PC-9 (cell line): Measurements from ENCODE around the gene TBC1D14. TPM values are rescaled to one million over a fixed set of nuclear protein-coding genes. Genes with fewer than 3 reads are reported as not detected.

Source experiments
- BruUV-seq: library from RNA; stranded (reverse); fragments of 400-500 nt; replicated peaks from 2 replicates; lab custom pipeline; 2021; lab: Mats Ljungman, UMichigan
- CTCF ChIA-PET: fragments of 300-600 bp; sonication (Branson Sonifier 250); formaldehyde crosslinking; loops from one replicate; lab custom pipeline; 2022; ENCODE audit warnings: antibody characterized with exemption; lab: Charles Lee
- POLR2A ChIA-PET: fragments of 300-600 bp; sonication (Branson Sonifier 250); formaldehyde crosslinking; loops from one replicate; lab custom pipeline; 2022; ENCODE audit warnings: antibody characterized with exemption; ENCODE audit not compliant: unreplicated experiment; lab: Charles Lee
- DNase-seq, 2 experiments: peaks; one replicate each; pipeline versions ENCODE4 v3.0.0 to v3.0.0-alpha.2; 2015 to 2022; ENCODE audit warnings: mixed read lengths in 1 of 2
- H2AFZ ChIP-seq: fragments of 200-600 bp; sonication (generic); 2 replicates; pipeline ENCODE4 v1.8.1; 2017; ENCODE audit warnings: antibody characterized with exemption
- H3F3A ChIP-seq: fragments of 200-600 bp; sonication (generic); 2 replicates; pipeline ENCODE4 v1.8.1; 2017; ENCODE audit warnings: antibody characterized with exemption, mild to moderate bottlenecking, low read depth; ENCODE audit not compliant: insufficient read depth
- H3K27ac ChIP-seq: fragments of 200-600 bp; sonication (generic); 2 replicates; pipeline ENCODE4 v1.6.1; 2016; ENCODE audit warnings: mixed run types
- H3K27me3 ChIP-seq: fragments of 200-600 bp; sonication (generic); 2 replicates; pipeline ENCODE4 v1.6.1; 2016; ENCODE audit warnings: low read depth, mixed run types; ENCODE audit not compliant: insufficient read depth
- H3K36me3 ChIP-seq: fragments of 200-600 bp; sonication (generic); 2 replicates; pipeline ENCODE4 v1.6.1; 2016; ENCODE audit warnings: low read depth, mixed run types
- H3K4me1 ChIP-seq: fragments of 200-600 bp; sonication (generic); replicated peaks from 2 replicates; pipeline ENCODE4 v1.6.1; 2016; ENCODE audit warnings: mixed run types; ENCODE audit not compliant: insufficient read depth
- H3K4me2 ChIP-seq: fragments of 200-600 bp; sonication (generic); 2 replicates; pipeline ENCODE4 v1.6.1; 2017; ENCODE audit warnings: mixed run types
- H3K4me3 ChIP-seq: fragments of 200-600 bp; sonication (generic); 2 replicates; pipeline ENCODE4 v1.6.1; 2016; ENCODE audit warnings: mixed run types
- H3K79me2 ChIP-seq: fragments of 200-600 bp; sonication (generic); 2 replicates; pipeline ENCODE4 v1.6.1; 2017; ENCODE audit warnings: low read depth, mixed run types
- H3K9me2 ChIP-seq: fragments of 200-600 bp; sonication (generic); 2 replicates; pipeline ENCODE4 v1.8.1; 2017; ENCODE audit warnings: mild to moderate bottlenecking; ENCODE audit not compliant: insufficient read depth
- H3K9me3 ChIP-seq: fragments of 200-600 bp; sonication (generic); 2 replicates; pipeline ENCODE4 v1.8.1; 2016; ENCODE audit warnings: low read depth; ENCODE audit not compliant: insufficient read depth
- H4K20me1 ChIP-seq: fragments of 200-600 bp; sonication (generic); 2 replicates; pipeline ENCODE4 v1.8.1; 2017; ENCODE audit not compliant: insufficient read depth
- EZH2 ChIP-seq: fragments of 200-600 bp; sonication (generic); IDR thresholded peaks from 2 replicates; pipeline ENCODE4 v1.8.0; 2017; ENCODE audit warnings: antibody characterized with exemption, low read depth
- intact Hi-C: fragments of 100-400 bp; cut with micrococcal nuclease; formaldehyde crosslinking; loops from one replicate; pipeline ENCODE4 v1.10.0; 2022; ENCODE audit not compliant: unreplicated experiment
- total RNA-seq: library from RNA; stranded (reverse); gene quantifications from 2 replicates; pipeline ENCODE4 v1.2.3, GENCODE V29; 2021
- TF ChIP-seq, protein P1 (sequence below): fragments of 200-600 bp; sonication (generic); conservative IDR thresholded peaks from 2 replicates; pipeline ENCODE4 v1.6.1; 2017; ENCODE audit warnings: mixed run types, antibody characterized with exemption, mild to moderate bottlenecking, moderate library complexity

Gene TBC1D14
- total RNA-seq, 1 experiment from 2014 or later, result 46.2 TPM

DNA sequence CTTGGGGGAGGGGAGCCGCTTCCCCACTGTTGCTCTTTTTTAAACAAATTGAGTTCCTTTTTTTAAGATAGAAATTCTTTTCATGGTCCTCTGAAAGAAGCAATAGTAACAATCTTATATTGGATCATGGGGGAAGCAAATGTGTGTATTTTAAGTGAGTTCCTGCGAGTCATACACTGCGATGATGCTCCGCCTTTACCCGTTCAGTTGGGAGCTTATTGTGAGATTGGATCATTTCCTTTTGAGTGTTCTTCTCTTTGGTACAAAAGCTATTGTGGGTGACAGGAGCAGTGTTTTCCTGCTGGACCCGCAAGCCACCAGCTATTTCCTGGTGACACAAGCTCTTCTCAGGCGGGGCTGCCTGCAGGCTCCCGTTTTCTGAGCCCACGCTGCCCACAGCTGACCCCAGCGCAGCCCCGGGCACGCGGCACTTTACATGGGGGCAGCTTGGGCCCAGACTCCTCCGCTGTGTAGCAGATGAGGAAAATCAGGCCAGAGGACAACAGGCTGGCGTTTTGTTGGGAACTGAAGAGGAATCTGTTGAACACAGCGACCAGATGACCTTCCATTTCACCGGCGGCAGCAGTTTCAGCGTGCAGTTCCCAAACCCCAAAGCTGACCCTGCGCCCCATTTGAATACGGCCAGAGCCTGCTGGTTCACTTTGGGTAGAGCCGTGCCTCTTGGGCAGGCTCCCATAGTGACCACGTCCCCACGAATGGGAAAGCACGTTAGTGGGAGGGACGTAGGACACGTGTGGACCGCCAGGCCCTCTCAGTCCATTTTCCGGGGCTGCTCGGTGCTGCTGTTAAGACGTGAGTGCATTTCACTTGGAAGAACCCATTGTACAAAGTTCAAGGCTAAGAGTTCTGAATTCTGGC is 145.7 kb downstream of the TBC1D14 start:
- no peaks in the 10 kb centered on the region for H3K27me3 ChIP-seq
- intact Hi-C loops, result no loop called here
- H3K4me2 ChIP-seq, result no peak overlapping the region
- H3K4me3 ChIP-seq, result no peak overlapping the region
- POLR2A ChIA-PET, result interaction anchor here (0.6 to 0.7 kb wide), 2 partner anchors 8 to 284 kb away, joined by 6 to 7 read pairs; no protein-coding TSS in a partner anchor
- H3K27ac ChIP-seq, result no peak overlapping the region
- H3F3A ChIP-seq, result peaks cover 10% of the 10 kb centered on the region; the same call in 1 of the 2 replicates
- peaks cover 7% of the 10 kb centered on the region for H4K20me1 ChIP-seq
- CTCF ChIA-PET, result no interaction called here
- no peaks in the 10 kb centered on the region for H3K79me2 ChIP-seq
- no TSS peak for BruUV-seq
- H2AFZ ChIP-seq, result no peak overlapping the region
- no peaks in the 10 kb centered on the region for H3K36me3 ChIP-seq
- no peaks in the 10 kb centered on the region for H3K9me3 ChIP-seq
- no peaks in the 10 kb centered on the region for H3K4me1 ChIP-seq
- H3K9me2 ChIP-seq, result no peaks in the 10 kb centered on the region
- TF ChIP-seq, protein P1, sequence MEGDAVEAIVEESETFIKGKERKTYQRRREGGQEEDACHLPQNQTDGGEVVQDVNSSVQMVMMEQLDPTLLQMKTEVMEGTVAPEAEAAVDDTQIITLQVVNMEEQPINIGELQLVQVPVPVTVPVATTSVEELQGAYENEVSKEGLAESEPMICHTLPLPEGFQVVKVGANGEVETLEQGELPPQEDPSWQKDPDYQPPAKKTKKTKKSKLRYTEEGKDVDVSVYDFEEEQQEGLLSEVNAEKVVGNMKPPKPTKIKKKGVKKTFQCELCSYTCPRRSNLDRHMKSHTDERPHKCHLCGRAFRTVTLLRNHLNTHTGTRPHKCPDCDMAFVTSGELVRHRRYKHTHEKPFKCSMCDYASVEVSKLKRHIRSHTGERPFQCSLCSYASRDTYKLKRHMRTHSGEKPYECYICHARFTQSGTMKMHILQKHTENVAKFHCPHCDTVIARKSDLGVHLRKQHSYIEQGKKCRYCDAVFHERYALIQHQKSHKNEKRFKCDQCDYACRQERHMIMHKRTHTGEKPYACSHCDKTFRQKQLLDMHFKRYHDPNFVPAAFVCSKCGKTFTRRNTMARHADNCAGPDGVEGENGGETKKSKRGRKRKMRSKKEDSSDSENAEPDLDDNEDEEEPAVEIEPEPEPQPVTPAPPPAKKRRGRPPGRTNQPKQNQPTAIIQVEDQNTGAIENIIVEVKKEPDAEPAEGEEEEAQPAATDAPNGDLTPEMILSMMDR, result no peak
- no peak for TF ChIP-seq EZH2
- DNase-seq, result no peak

DNA sequence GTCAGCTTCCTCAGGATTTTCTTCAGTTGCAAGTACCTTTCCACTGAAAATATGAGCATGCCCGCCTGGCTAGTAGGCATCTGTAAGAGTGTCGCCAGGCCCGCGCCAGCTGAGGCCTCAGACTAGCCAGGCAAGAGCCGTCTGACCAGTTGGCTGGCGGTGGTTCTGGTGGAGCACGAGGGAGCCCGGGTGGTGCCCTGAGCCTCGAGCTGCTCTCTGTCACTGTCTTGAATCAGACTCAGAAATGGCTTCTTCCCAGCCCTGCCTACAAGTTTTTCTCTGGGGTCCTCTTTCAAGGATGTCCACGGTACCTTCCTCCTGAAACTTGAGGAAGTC is 146.3 kb downstream of the TBC1D14 start:
- Histone ChIP-seq H3F3A (peaks cover 12% of the 10 kb centered on the region; the same call in 1 of the 2 replicates), H3K4me1 (no peaks in the 10 kb centered on the region), H3K36me3 (no peaks in the 10 kb centered on the region), H4K20me1 (peaks cover 7% of the 10 kb centered on the region), H3K79me2 (no peaks in the 10 kb centered on the region), H3K4me3 (no peak overlapping the region), H3K9me3 (no peaks in the 10 kb centered on the region), H3K4me2 (no peak overlapping the region), H3K9me2 (no peaks in the 10 kb centered on the region), H3K27me3 (no peaks in the 10 kb centered on the region), H2AFZ (no peak overlapping the region), H3K27ac (no peak overlapping the region)
- intact Hi-C loops, result no loop called here
- CTCF ChIA-PET, result no interaction called here
- BruUV-seq, result no TSS peak
- POLR2A ChIA-PET, result no interaction called here
- TF ChIP-seq, protein P1, result no peak
- no peak for TF ChIP-seq EZH2
- no peak for DNase-seq

DNA sequence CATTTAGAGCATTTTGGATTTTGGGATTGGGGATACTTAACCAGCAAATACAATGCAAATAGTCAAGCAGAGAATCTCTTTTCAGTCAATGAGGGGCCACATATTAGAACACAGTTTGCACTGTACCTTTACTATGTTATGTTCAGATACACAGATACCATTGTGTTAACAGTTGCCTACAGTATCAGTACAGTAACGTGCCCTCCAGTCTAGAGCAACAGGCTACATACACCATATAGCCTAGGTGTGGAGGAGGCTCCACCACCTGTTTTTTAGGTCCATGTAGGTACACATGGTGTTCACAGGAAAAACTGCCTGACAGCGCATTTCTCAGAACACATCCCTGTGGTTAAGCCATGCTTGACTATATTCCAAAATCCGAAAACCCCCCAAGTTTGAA is 149.2 kb downstream of the TBC1D14 start:
- Histone ChIP-seq H4K20me1 (peaks cover 10% of the 10 kb centered on the region), H3K27ac (no peak overlapping the region), H2AFZ (no peak overlapping the region), H3K27me3 (no peaks in the 10 kb centered on the region), H3F3A (peaks cover 22% of the 10 kb centered on the region; the same call in 1 of the 2 replicates), H3K36me3 (peaks cover 5% of the 10 kb centered on the region; the same call in 1 of the 2 replicates), H3K4me1 (no peaks in the 10 kb centered on the region), H3K4me2 (no peak overlapping the region), H3K9me2 (no peaks in the 10 kb centered on the region), H3K79me2 (no peaks in the 10 kb centered on the region), H3K9me3 (no peaks in the 10 kb centered on the region), H3K4me3 (no peak overlapping the region)
- ChIA-PET POLR2A (no interaction called here), CTCF (no interaction called here)
- no peak for TF ChIP-seq EZH2
- TF ChIP-seq, protein P1, result no peak
- intact Hi-C loops, result no loop called here
- DNase-seq, result no peak
- BruUV-seq, result no TSS peak
